Suprapubic skin (tissue), 4 donors: Measurements from ENCODE around the gene ITIH1. TPM values are rescaled to one million over a fixed set of nuclear protein-coding genes. Genes with fewer than 3 reads are reported as not detected.

ENCODE experiments used
- DNase-seq, 2 donors: peaks; one replicate each; pipeline ENCODE4 v3.0.0-alpha.2; 2019; ENCODE audit warnings: low spot score in 2 of 2
- H3K27ac ChIP-seq: fragments of 200-600 bp; sonication (generic); one replicate; pipeline ENCODE4 v1.5.1; 2019
- H3K27me3 ChIP-seq: fragments of 200-600 bp; sonication (generic); one replicate; pipeline ENCODE4 v1.5.1; 2019
- H3K36me3 ChIP-seq: fragments of 200-600 bp; sonication (generic); one replicate; pipeline ENCODE4 v1.5.1; 2019
- H3K4me1 ChIP-seq: fragments of 200-600 bp; sonication (generic); one replicate; pipeline ENCODE4 v1.5.1; 2019
- H3K4me3 ChIP-seq: fragments of 200-600 bp; sonication (generic); one replicate; pipeline ENCODE4 v1.5.1; 2019; ENCODE audit warnings: mild to moderate bottlenecking
- H3K9me3 ChIP-seq: fragments of 200-600 bp; sonication (generic); one replicate; pipeline ENCODE4 v1.5.1; 2019
- CTCF ChIP-seq, 2 donors: fragments of 200-600 bp in 1 of 2; fragments of 450-650 bp in 1 of 2; sonication (generic) in 1 of 2; IDR thresholded peaks; one replicate each; pipeline ENCODE4 v1.5.1; 2016 to 2019; ENCODE audit warnings: antibody characterized with exemption in 2 of 2, mild to moderate bottlenecking in 1 of 2, moderate library complexity in 1 of 2
- EP300 ChIP-seq: sonication (generic); formaldehyde crosslinking; IDR thresholded peaks from one replicate; pipeline ENCODE4 v1.6.1; 2017; ENCODE audit warnings: antibody characterized with exemption
- POLR2A ChIP-seq, 2 donors: fragments of 450-650 bp; IDR thresholded peaks; one replicate each; pipeline ENCODE4 v1.6.1; 2017; ENCODE audit warnings: antibody characterized with exemption in 2 of 2, mild to moderate bottlenecking in 2 of 2, moderate library complexity in 2 of 2
- POLR2AphosphoS5 ChIP-seq, 3 donors: sonication (generic); formaldehyde crosslinking; IDR thresholded peaks; one replicate each; pipeline ENCODE4 v1.6.1; 2017; ENCODE audit warnings: antibody characterized with exemption in 3 of 3
- WGBS: methylation state at CpG from one replicate; pipeline ENCODE4 v1.1.5; 2018; 5-methylcytosine and 5-hydroxymethylcytosine counted together
- total RNA-seq, 4 donors: library from RNA; depleted of rRNA; stranded (reverse); fragments of >200 nt; gene quantifications; one replicate each; pipeline ENCODE4 v1.1.0, GENCODE V29; 2016

Gene ITIH1
- total RNA-seq, 4 donors from 2014 or later = 1.5 TPM; not detected in 3

GRCh38 chr3:52800079-52800478 lies 22.7 kb downstream of the ITIH1 start:
- H3K36me3 ChIP-seq = no peaks in the 10 kb centered on the region
- H3K9me3 ChIP-seq = no peaks in the 10 kb centered on the region
- H3K4me1 ChIP-seq = no peaks in the 10 kb centered on the region
- H3K27ac ChIP-seq = no peak overlapping the region
- DNase-seq = no peak
- no peaks in the 10 kb centered on the region for H3K27me3 ChIP-seq
- TF ChIP-seq CTCF (IDR thresholded peaks at IDR 0.05) = no peak
- TF ChIP-seq POLR2AphosphoS5 (IDR thresholded peaks at IDR 0.05) = no peak
- no peak for TF ChIP-seq POLR2A (IDR thresholded peaks at IDR 0.05)
- no peak for TF ChIP-seq EP300
- H3K4me3 ChIP-seq = no peak overlapping the region
- WGBS = 67% methylated on average over 7 of the region's 7 CpGs

GRCh38 chr3:52801839-52802238 lies 24.4 kb downstream of the ITIH1 start:
- Histone ChIP-seq H3K4me1 (no peaks in the 10 kb centered on the region), H3K27me3 (no peaks in the 10 kb centered on the region), H3K36me3 (no peaks in the 10 kb centered on the region), H3K9me3 (no peaks in the 10 kb centered on the region), H3K27ac (no peak overlapping the region), H3K4me3 (no peak overlapping the region)
- WGBS = 50% methylated on average over 5 of the region's 5 CpGs
- DNase-seq = no peak
- TF ChIP-seq POLR2AphosphoS5 (IDR thresholded peaks at IDR 0.05) (no peak), POLR2A (IDR thresholded peaks at IDR 0.05) (no peak), CTCF (IDR thresholded peaks at IDR 0.05) (no peak), EP300 (no peak)

GRCh38 chr3:52805270-52806039 lies 28.1 kb downstream of the ITIH1 start:
- H3K36me3 ChIP-seq = no peaks in the 10 kb centered on the region
- WGBS = 75% methylated on average over 18 of the region's 19 CpGs
- TF ChIP-seq EP300 = no peak
- no peak for TF ChIP-seq POLR2AphosphoS5 (IDR thresholded peaks at IDR 0.05)
- TF ChIP-seq POLR2A (IDR thresholded peaks at IDR 0.05) = no peak
- TF ChIP-seq CTCF (IDR thresholded peaks at IDR 0.05) = no peak

GRCh38 chr3:52809149-52809548 lies 31.8 kb downstream of the ITIH1 start:
- TF ChIP-seq POLR2A (IDR thresholded peaks at IDR 0.05) (no peak), POLR2AphosphoS5 (IDR thresholded peaks at IDR 0.05) (no peak), CTCF (IDR thresholded peaks at IDR 0.05) (no peak), EP300 (no peak)
- no peak for DNase-seq

More at GRCh38 chr3:52805270-52806039, 28.1 kb downstream of the ITIH1 start:
- Histone ChIP-seq H3K4me3 (no peak overlapping the region), H3K9me3 (no peaks in the 10 kb centered on the region), H3K27ac (no peak overlapping the region), H3K27me3 (no peaks in the 10 kb centered on the region), H3K4me1 (no peaks in the 10 kb centered on the region)
- DNase-seq = no peak

GRCh38 chr3:52809662-52810377 lies 32.4 kb downstream of the ITIH1 start:
- WGBS = 73% methylated on average over 6 of the region's 7 CpGs
- no peak for DNase-seq

More at GRCh38 chr3:52809149-52809548, 31.8 kb downstream of the ITIH1 start:
- no peaks in the 10 kb centered on the region for H3K4me1 ChIP-seq
- 84% methylated on average over 2 of the region's 2 CpGs for WGBS
- no peaks in the 10 kb centered on the region for H3K36me3 ChIP-seq
- H3K27me3 ChIP-seq = no peaks in the 10 kb centered on the region
- H3K9me3 ChIP-seq = no peaks in the 10 kb centered on the region
- H3K27ac ChIP-seq = no peak overlapping the region
- no peak overlapping the region for H3K4me3 ChIP-seq

More at GRCh38 chr3:52809662-52810377, 32.4 kb downstream of the ITIH1 start:
- Histone ChIP-seq H3K4me3 (no peak overlapping the region), H3K36me3 (no peaks in the 10 kb centered on the region), H3K27me3 (no peaks in the 10 kb centered on the region), H3K27ac (no peak overlapping the region), H3K4me1 (no peaks in the 10 kb centered on the region), H3K9me3 (no peaks in the 10 kb centered on the region)
- TF ChIP-seq POLR2AphosphoS5 (IDR thresholded peaks at IDR 0.05) = no peak
- TF ChIP-seq CTCF (IDR thresholded peaks at IDR 0.05) = no peak
- TF ChIP-seq POLR2A (IDR thresholded peaks at IDR 0.05) = no peak
- TF ChIP-seq EP300 = no peak
